GM12892 (cell line): ENCODE measurements around the gene DDX47.

Experiments used
- POLR2A ChIP-seq: IDR thresholded peaks from 2 replicates; pipeline ENCODE4 v1.6.1; 2011; ENCODE audit warnings: low read depth, low read length, control low read depth
- POLR2AphosphoS5 ChIP-seq: IDR thresholded peaks from 2 replicates; pipeline ENCODE4 v1.6.1; 2011; ENCODE audit warnings: low read depth, low read length, control low read depth
- TAF1 ChIP-seq: IDR thresholded peaks from 2 replicates; pipeline ENCODE4 v1.6.1; 2011; ENCODE audit warnings: low read depth, mild to moderate bottlenecking, control low read depth, low read length, borderline replicate concordance

DNA sequence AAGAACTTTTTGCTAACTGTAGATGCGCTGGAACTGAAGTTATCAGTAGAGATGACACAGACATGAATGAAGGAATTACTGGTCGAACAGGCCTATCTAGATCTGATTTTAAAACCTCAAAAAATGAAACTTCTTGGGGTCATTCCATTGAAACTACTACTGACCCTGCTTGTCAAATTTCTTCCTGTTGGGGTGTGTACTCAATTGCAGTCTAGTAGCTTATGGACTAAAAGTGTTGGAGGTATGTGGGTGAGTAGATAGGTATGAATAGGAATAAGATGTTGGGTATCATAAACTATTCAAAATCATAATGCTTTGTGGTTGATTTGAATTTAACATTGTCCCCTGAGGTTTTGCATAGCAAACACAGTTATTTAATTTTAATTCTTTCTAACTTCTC, 18.5 kb upstream of the DDX47 start:
- TF ChIP-seq POLR2AphosphoS5: no peak
- TF ChIP-seq POLR2A: no peak
- TF ChIP-seq TAF1: no peak
